PC-9 (cell line): ENCODE results near the gene SIGLEC7. TPM values are rescaled to one million over a fixed set of nuclear protein-coding genes. Genes with fewer than 3 reads are reported as not detected.

ENCODE experiments used
- BruUV-seq: library from RNA; stranded (reverse); fragments of 400-500 nt; replicated peaks from 2 replicates; lab custom pipeline; 2021; lab: Mats Ljungman, UMichigan
- CTCF ChIA-PET: fragments of 300-600 bp; sonication (Branson Sonifier 250); formaldehyde crosslinking; loops from one replicate; lab custom pipeline; 2022; ENCODE audit warnings: antibody characterized with exemption; lab: Charles Lee
- POLR2A ChIA-PET: fragments of 300-600 bp; sonication (Branson Sonifier 250); formaldehyde crosslinking; loops from one replicate; lab custom pipeline; 2022; ENCODE audit warnings: antibody characterized with exemption; ENCODE audit not compliant: unreplicated experiment; lab: Charles Lee
- DNase-seq, 2 experiments: peaks; one replicate each; pipeline versions ENCODE4 v3.0.0 to v3.0.0-alpha.2; 2015 to 2022; ENCODE audit warnings: mixed read lengths in 1 of 2
- H2AFZ ChIP-seq: fragments of 200-600 bp; sonication (generic); 2 replicates; pipeline ENCODE4 v1.8.1; 2017; ENCODE audit warnings: antibody characterized with exemption
- H3F3A ChIP-seq: fragments of 200-600 bp; sonication (generic); 2 replicates; pipeline ENCODE4 v1.8.1; 2017; ENCODE audit warnings: antibody characterized with exemption, mild to moderate bottlenecking, low read depth; ENCODE audit not compliant: insufficient read depth
- H3K27ac ChIP-seq: fragments of 200-600 bp; sonication (generic); 2 replicates; pipeline ENCODE4 v1.6.1; 2016; ENCODE audit warnings: mixed run types
- H3K27me3 ChIP-seq: fragments of 200-600 bp; sonication (generic); 2 replicates; pipeline ENCODE4 v1.6.1; 2016; ENCODE audit warnings: low read depth, mixed run types; ENCODE audit not compliant: insufficient read depth
- H3K36me3 ChIP-seq: fragments of 200-600 bp; sonication (generic); 2 replicates; pipeline ENCODE4 v1.6.1; 2016; ENCODE audit warnings: low read depth, mixed run types
- H3K4me1 ChIP-seq: fragments of 200-600 bp; sonication (generic); replicated peaks from 2 replicates; pipeline ENCODE4 v1.6.1; 2016; ENCODE audit warnings: mixed run types; ENCODE audit not compliant: insufficient read depth
- H3K4me2 ChIP-seq: fragments of 200-600 bp; sonication (generic); 2 replicates; pipeline ENCODE4 v1.6.1; 2017; ENCODE audit warnings: mixed run types
- H3K4me3 ChIP-seq: fragments of 200-600 bp; sonication (generic); 2 replicates; pipeline ENCODE4 v1.6.1; 2016; ENCODE audit warnings: mixed run types
- H3K79me2 ChIP-seq: fragments of 200-600 bp; sonication (generic); 2 replicates; pipeline ENCODE4 v1.6.1; 2017; ENCODE audit warnings: low read depth, mixed run types
- H3K9me2 ChIP-seq: fragments of 200-600 bp; sonication (generic); 2 replicates; pipeline ENCODE4 v1.8.1; 2017; ENCODE audit warnings: mild to moderate bottlenecking; ENCODE audit not compliant: insufficient read depth
- H3K9me3 ChIP-seq: fragments of 200-600 bp; sonication (generic); 2 replicates; pipeline ENCODE4 v1.8.1; 2016; ENCODE audit warnings: low read depth; ENCODE audit not compliant: insufficient read depth
- H4K20me1 ChIP-seq: fragments of 200-600 bp; sonication (generic); 2 replicates; pipeline ENCODE4 v1.8.1; 2017; ENCODE audit not compliant: insufficient read depth
- EZH2 ChIP-seq: fragments of 200-600 bp; sonication (generic); IDR thresholded peaks from 2 replicates; pipeline ENCODE4 v1.8.0; 2017; ENCODE audit warnings: antibody characterized with exemption, low read depth
- intact Hi-C: fragments of 100-400 bp; cut with micrococcal nuclease; formaldehyde crosslinking; loops from one replicate; pipeline ENCODE4 v1.10.0; 2022; ENCODE audit not compliant: unreplicated experiment
- total RNA-seq: library from RNA; stranded (reverse); gene quantifications from 2 replicates; pipeline ENCODE4 v1.2.3, GENCODE V29; 2021
- TF ChIP-seq, protein P1 (sequence below): fragments of 200-600 bp; sonication (generic); conservative IDR thresholded peaks from 2 replicates; pipeline ENCODE4 v1.6.1; 2017; ENCODE audit warnings: mixed run types, antibody characterized with exemption, mild to moderate bottlenecking, moderate library complexity

Gene SIGLEC7
- total RNA-seq, 1 experiment from 2014 or later, result not detected

GRCh38 chr19:51181913-51182419 is 39.9 kb downstream of the SIGLEC7 start:
- CTCF ChIA-PET, result no interaction called here
- no peak for TF ChIP-seq EZH2
- TF ChIP-seq, protein P1, sequence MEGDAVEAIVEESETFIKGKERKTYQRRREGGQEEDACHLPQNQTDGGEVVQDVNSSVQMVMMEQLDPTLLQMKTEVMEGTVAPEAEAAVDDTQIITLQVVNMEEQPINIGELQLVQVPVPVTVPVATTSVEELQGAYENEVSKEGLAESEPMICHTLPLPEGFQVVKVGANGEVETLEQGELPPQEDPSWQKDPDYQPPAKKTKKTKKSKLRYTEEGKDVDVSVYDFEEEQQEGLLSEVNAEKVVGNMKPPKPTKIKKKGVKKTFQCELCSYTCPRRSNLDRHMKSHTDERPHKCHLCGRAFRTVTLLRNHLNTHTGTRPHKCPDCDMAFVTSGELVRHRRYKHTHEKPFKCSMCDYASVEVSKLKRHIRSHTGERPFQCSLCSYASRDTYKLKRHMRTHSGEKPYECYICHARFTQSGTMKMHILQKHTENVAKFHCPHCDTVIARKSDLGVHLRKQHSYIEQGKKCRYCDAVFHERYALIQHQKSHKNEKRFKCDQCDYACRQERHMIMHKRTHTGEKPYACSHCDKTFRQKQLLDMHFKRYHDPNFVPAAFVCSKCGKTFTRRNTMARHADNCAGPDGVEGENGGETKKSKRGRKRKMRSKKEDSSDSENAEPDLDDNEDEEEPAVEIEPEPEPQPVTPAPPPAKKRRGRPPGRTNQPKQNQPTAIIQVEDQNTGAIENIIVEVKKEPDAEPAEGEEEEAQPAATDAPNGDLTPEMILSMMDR, result no peak
- Histone ChIP-seq H3K4me1 (no peaks in the 10 kb centered on the region), H3F3A (no peaks in the 10 kb centered on the region), H3K79me2 (no peaks in the 10 kb centered on the region), H3K9me2 (no peaks in the 10 kb centered on the region), H2AFZ (no peak overlapping the region), H3K9me3 (no peaks in the 10 kb centered on the region), H4K20me1 (no peaks in the 10 kb centered on the region), H3K4me3 (no peak overlapping the region), H3K27me3 (peaks cover 81% of the 10 kb centered on the region), H3K36me3 (no peaks in the 10 kb centered on the region), H3K4me2 (no peak overlapping the region), H3K27ac (no peak overlapping the region)
- DNase-seq, result no peak
- intact Hi-C loops, result no loop called here
- POLR2A ChIA-PET, result no interaction called here
- no TSS peak for BruUV-seq

DNA sequence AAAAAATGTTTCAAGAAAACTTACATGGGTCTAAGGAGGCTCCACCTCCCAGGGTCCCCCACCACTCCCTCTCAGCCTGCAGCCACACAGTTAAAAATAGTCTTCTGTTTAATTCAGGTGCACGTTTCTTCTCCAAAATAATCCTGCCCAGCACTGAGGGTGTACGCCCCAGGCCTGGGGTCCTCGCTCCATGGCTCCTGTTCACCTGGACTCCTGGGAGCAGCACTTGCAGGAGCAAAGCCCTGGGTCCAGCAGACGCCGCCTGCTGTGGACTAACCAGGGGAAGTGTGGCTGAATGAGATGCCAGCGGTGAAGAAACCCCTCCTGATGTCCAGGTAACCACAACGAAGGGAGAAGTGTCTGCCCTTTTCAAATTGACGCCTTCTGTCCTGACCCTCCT is 41.5 kb downstream of the SIGLEC7 start:
- Histone ChIP-seq H4K20me1 (no peaks in the 10 kb centered on the region), H3K4me1 (no peaks in the 10 kb centered on the region), H3K27me3 (peaks cover 86% of the 10 kb centered on the region), H3F3A (no peaks in the 10 kb centered on the region), H3K9me2 (no peaks in the 10 kb centered on the region), H3K27ac (no peak overlapping the region), H3K36me3 (no peaks in the 10 kb centered on the region), H3K79me2 (no peaks in the 10 kb centered on the region), H3K9me3 (no peaks in the 10 kb centered on the region), H3K4me2 (no peak overlapping the region), H2AFZ (no peak overlapping the region), H3K4me3 (no peak overlapping the region)
- CTCF ChIA-PET, result no interaction called here
- TF ChIP-seq, protein P1, result no peak
- TF ChIP-seq EZH2, result no peak
- DNase-seq, result no peak
- intact Hi-C loops, result no loop called here
- POLR2A ChIA-PET, result no interaction called here
- no TSS peak for BruUV-seq

DNA sequence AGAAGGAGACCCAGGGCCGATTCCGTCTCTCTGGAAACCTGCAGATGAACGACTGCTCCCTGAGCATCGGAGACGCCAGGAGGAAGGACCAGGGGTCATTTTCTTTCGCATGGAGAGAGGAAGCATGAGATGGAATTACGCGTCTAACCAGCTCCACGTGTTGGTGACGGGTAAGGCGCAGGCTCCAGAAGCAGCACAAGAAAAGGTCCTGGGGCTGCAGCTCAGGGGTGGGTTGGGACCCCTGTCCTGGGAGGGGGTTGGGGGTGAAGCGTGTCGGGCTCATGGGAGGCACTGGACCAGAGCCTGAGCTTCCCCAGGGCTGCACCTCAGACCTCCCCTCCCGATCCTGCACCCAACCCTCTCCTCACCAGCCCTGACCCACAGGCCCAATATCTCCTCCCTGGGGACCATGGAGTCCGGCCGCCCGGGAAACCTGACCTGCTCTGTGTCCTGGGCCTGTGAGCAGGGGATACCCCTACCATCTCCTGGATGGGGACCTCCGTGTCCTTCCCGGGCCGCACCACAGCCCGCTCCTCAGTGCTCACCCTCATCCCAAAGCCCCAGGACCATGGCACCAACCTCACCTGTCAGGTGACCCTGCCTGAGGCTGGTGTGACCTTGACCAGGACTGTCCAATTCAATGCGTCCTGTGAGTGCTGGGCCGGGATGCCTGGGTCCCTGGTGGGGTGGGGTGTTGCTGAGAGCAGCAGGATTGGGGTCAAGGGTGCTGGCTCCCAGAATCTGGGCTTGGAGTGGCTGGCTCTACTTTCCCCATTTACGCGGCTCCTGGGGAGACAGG is 43.2 kb downstream of the SIGLEC7 start:
- intact Hi-C loops, result no loop called here
- Histone ChIP-seq H3K4me3 (no peak overlapping the region), H4K20me1 (no peaks in the 10 kb centered on the region), H3K4me2 (no peak overlapping the region), H2AFZ (no peak overlapping the region), H3K9me2 (no peaks in the 10 kb centered on the region), H3K36me3 (no peaks in the 10 kb centered on the region), H3K27me3 (peaks cover 86% of the 10 kb centered on the region), H3K79me2 (no peaks in the 10 kb centered on the region), H3K27ac (no peak overlapping the region), H3K9me3 (no peaks in the 10 kb centered on the region), H3K4me1 (no peaks in the 10 kb centered on the region), H3F3A (no peaks in the 10 kb centered on the region)
- CTCF ChIA-PET, result no interaction called here
- no TSS peak for BruUV-seq
- TF ChIP-seq EZH2, result no peak
- TF ChIP-seq, protein P1, result no peak
- no peak for DNase-seq
- POLR2A ChIA-PET, result no interaction called here
